ENCODE results near the gene NXT2. TPM values are rescaled to one million over a fixed set of nuclear protein-coding genes. Genes with fewer than 3 reads are reported as not detected.

NXT2 gene
- total RNA-seq, 1 experiment from 2014 or later: 20.3 TPM

- Histone ChIP-seq H2BK120ac (ENCODE audit: low read depth, low read length, poor library complexity, severe bottlenecking) (no peak overlapping the region), H3K14ac (ENCODE audit: insufficient read depth, low read length) (no peak overlapping the region), H2BK12ac (ENCODE audit: insufficient read length, low read depth, low read length) (no peak overlapping the region), H3K4me2 (ENCODE audit: insufficient read depth, insufficient read length, low read length) (no peak overlapping the region), H3K79me2 (ENCODE audit: insufficient read depth, low read length) (no peaks in the 10 kb centered on the region), H3K56ac (ENCODE audit: insufficient read length, low read depth, low read length) (no peak overlapping the region), H2BK15ac (ENCODE audit: low read depth, low read length) (no peak overlapping the region), H3K23me2 (ENCODE audit: insufficient read length, low read depth, low read length, poor library complexity, severe bottlenecking) (no peaks in the 10 kb centered on the region), H3K4me1 (ENCODE audit: insufficient read depth, low read length) (no peaks in the 10 kb centered on the region; the same call in none of the 2 replicates), H3K4ac (ENCODE audit: low read depth, low read length) (no peak overlapping the region), H2AFZ (ENCODE audit: low read length) (no peak overlapping the region), H2AK5ac (ENCODE audit: insufficient read length, low read length) (no peak overlapping the region), H3K18ac (ENCODE audit: insufficient read length, low read depth, low read length) (no peak overlapping the region), H3T11ph (ENCODE audit: low read length) (no peak overlapping the region), H2BK5ac (ENCODE audit: insufficient read length, low read length) (no peak overlapping the region), H3K79me1 (ENCODE audit: insufficient read depth, low read depth, low read length, poor library complexity, severe bottlenecking) (no peaks in the 10 kb centered on the region), H2BK20ac (ENCODE audit: low read depth, low read length, poor library complexity, severe bottlenecking) (no peak overlapping the region), H4K5ac (ENCODE audit: insufficient read length, low read depth, low read length) (no peak overlapping the region), H3K9ac (ENCODE audit: extremely low read depth, insufficient read length, low read length) (no peak overlapping the region), H4K20me1 (ENCODE audit: control insufficient read depth, insufficient read depth, insufficient read length) (no peaks in the 10 kb centered on the region), H4K8ac (replicated peaks; ENCODE audit: insufficient read length, low read depth, low read length) (no peak overlapping the region), H4K91ac (ENCODE audit: insufficient read length, low read depth, low read length) (no peak overlapping the region), H3K27me3 (ENCODE audit: insufficient read depth, low read length) (no peaks in the 10 kb centered on the region), H3K23ac (ENCODE audit: insufficient read length, low read depth, low read length) (no peak overlapping the region), H3K27ac (ENCODE audit: insufficient read length, low read depth, low read length) (no peak overlapping the region), H3K9me3 (ENCODE audit: control insufficient read depth, low read depth, low read length) (no peaks in the 10 kb centered on the region)
- TF ChIP-seq CTCF (conservative IDR thresholded peaks at IDR 0.05): no peak
- no peaks in the 10 kb centered on the region for H3K9me3 Mint-ChIP-seq
- H3K36me3 Mint-ChIP-seq (ENCODE audit: insufficient read depth in 1 of 3, low read depth in 3 of 3): no peaks in the 10 kb centered on the region
- no peaks in the 10 kb centered on the region for H3K27me3 Mint-ChIP-seq (ENCODE audit: low read depth)
- H3K4me3 Mint-ChIP-seq: no peak overlapping the region
- no CpG with 5 or more reads among the region's 2 CpGs for WGBS (ENCODE audit: extremely low coverage, insufficient read length, low lambda C conversion rate)
- peaks cover 5 to 10% of the 10 kb centered on the region in 2 experiments for H3K4me1 Mint-ChIP-seq
- no peak overlapping the region for H3K27ac Mint-ChIP-seq
- no peak for DNase-seq
Observed at GRCh38 chrX:109577055-109577454, 40.4 kb downstream of the NXT2 start.

Data from H9 (cell line).